Lower lobe of right lung (tissue), 2 donors: Measurements from ENCODE around the gene GPR155. TPM values are rescaled to one million over a fixed set of nuclear protein-coding genes. Genes with fewer than 3 reads are reported as not detected.

Experiments
- ATAC-seq, 2 donors: fragments of 200-7000 bp; cut with Tn5 transposase; one replicate each; pipeline ENCODE4 v1.9.1; 2020 to 2022; ENCODE audit warnings: mild to moderate bottlenecking in 2 of 2, moderate library complexity in 2 of 2
- DNase-seq: peaks from one replicate; pipeline ENCODE4 v3.0.0-alpha.2; 2020
- H3K27ac ChIP-seq: fragments of 200-600 bp; one replicate; pipeline ENCODE4 v1.8.0; 2022
- H3K27me3 ChIP-seq: fragments of 200-600 bp; one replicate; pipeline ENCODE4 v1.8.0; 2022; ENCODE audit warnings: low read depth
- H3K36me3 ChIP-seq: fragments of 200-600 bp; one replicate; pipeline ENCODE4 v1.8.0; 2022; ENCODE audit warnings: mild to moderate bottlenecking
- H3K4me1 ChIP-seq: fragments of 200-600 bp; one replicate; pipeline ENCODE4 v1.8.0; 2022
- H3K4me3 ChIP-seq: fragments of 200-600 bp; one replicate; pipeline ENCODE4 v1.8.0; 2022; ENCODE audit warnings: mild to moderate bottlenecking
- H3K9me3 ChIP-seq: fragments of 200-600 bp; one replicate; pipeline ENCODE4 v1.8.0; 2022
- CTCF ChIP-seq: fragments of 200-600 bp; IDR thresholded peaks from one replicate; pipeline ENCODE4 v1.8.0; 2022; ENCODE audit warnings: antibody characterized with exemption, mild to moderate bottlenecking
- intact Hi-C: fragments of 100-400 bp; cut with DNase I; formaldehyde crosslinking; loops from one replicate; pipeline ENCODE4 v1.11.0; 2022
- total RNA-seq: library from RNA; stranded (reverse); fragmentation: NEBNext Ultra II Directional; extraction: Animal tissue kit (Norgen Biotek cat#: 25700); gene quantifications from one replicate; pipeline ENCODE4 v1.2.1, GENCODE V29; 2021
- donor health status: DM: no; HTN: yes; CAD: no; lungs with severe emphysema.

GPR155 gene
- total RNA-seq, 1 donor from 2014 or later = 6.2 TPM

- Histone ChIP-seq H3K4me3 (no peak overlapping the region), H3K27me3 (no peaks in the 10 kb centered on the region), H3K27ac (no peak overlapping the region), H3K9me3 (no peaks in the 10 kb centered on the region), H3K36me3 (peaks cover 11% of the 10 kb centered on the region), H3K4me1 (no peaks in the 10 kb centered on the region)
- ATAC-seq (no peak), DNase-seq (no peak)
- TF ChIP-seq CTCF = no peak
- intact Hi-C loops = no loop called here
Observed at GRCh38 chr2:174454566-174454965, 32.3 kb downstream of the GPR155 start.

GRCh38 chr2:174450021-174450816 is 36.6 kb downstream of the GPR155 start:
- Histone ChIP-seq H3K36me3 (peaks cover 8% of the 10 kb centered on the region), H3K27me3 (no peaks in the 10 kb centered on the region), H3K4me3 (no peak overlapping the region), H3K27ac (no peak overlapping the region), H3K9me3 (no peaks in the 10 kb centered on the region), H3K4me1 (no peaks in the 10 kb centered on the region)
- intact Hi-C loops = no loop called here
- TF ChIP-seq CTCF = no peak
- no peak for DNase-seq
- ATAC-seq = no peak

GRCh38 chr2:174449033-174449432 is 37.8 kb downstream of the GPR155 start:
- H3K36me3 ChIP-seq = peaks cover 8% of the 10 kb centered on the region
- intact Hi-C loops = no loop called here
- no peaks in the 10 kb centered on the region for H3K4me1 ChIP-seq
- ATAC-seq (no peak), DNase-seq (no peak)
- no peak overlapping the region for H3K4me3 ChIP-seq
- H3K9me3 ChIP-seq = no peaks in the 10 kb centered on the region
- no peak overlapping the region for H3K27ac ChIP-seq
- no peak for TF ChIP-seq CTCF
- H3K27me3 ChIP-seq = no peaks in the 10 kb centered on the region

GRCh38 chr2:174446531-174446930 is 40.3 kb downstream of the GPR155 start:
- peaks cover 6% of the 10 kb centered on the region for H3K36me3 ChIP-seq
- TF ChIP-seq CTCF = no peak
- no peaks in the 10 kb centered on the region for H3K9me3 ChIP-seq
- DNase-seq (no peak), ATAC-seq (no peak)
- H3K27ac ChIP-seq = no peak overlapping the region
- no peaks in the 10 kb centered on the region for H3K4me1 ChIP-seq
- H3K27me3 ChIP-seq = no peaks in the 10 kb centered on the region
- intact Hi-C loops = no loop called here
- no peak overlapping the region for H3K4me3 ChIP-seq

- no peak overlapping the region for H3K4me3 ChIP-seq
- no peak for DNase-seq
- no peaks in the 10 kb centered on the region for H3K27me3 ChIP-seq
- H3K27ac ChIP-seq = no peak overlapping the region
- no peaks in the 10 kb centered on the region for H3K4me1 ChIP-seq
- no peaks in the 10 kb centered on the region for H3K9me3 ChIP-seq
- ATAC-seq = no peak
- H3K36me3 ChIP-seq = peaks cover 14% of the 10 kb centered on the region
- intact Hi-C loops = no loop called here
- no peak for TF ChIP-seq CTCF
Observed at GRCh38 chr2:174445248-174445647, 41.6 kb downstream of the GPR155 start.
